Occipital lobe (tissue), 2 donors: Measurements from ENCODE around the gene THRB. TPM values are rescaled to one million over a fixed set of nuclear protein-coding genes. Genes with fewer than 3 reads are reported as not detected.

Experiments
- DNase-seq: peaks from one replicate; lab custom pipeline; 2025; lab: John Stamatoyannopoulos, UW
- total RNA-seq: library from RNA; depleted of rRNA; stranded (reverse); fragments of >200 nt; gene quantifications from one replicate; pipeline ENCODE4 v1.2.3, GENCODE V29; 2014

Gene THRB
- total RNA-seq, 1 donor from 2014 or later: 44.5 TPM

- DNase-seq: no peak
Observed at GRCh38 chr3:24382647-24383046, 112.0 kb downstream of the THRB start.

DNA sequence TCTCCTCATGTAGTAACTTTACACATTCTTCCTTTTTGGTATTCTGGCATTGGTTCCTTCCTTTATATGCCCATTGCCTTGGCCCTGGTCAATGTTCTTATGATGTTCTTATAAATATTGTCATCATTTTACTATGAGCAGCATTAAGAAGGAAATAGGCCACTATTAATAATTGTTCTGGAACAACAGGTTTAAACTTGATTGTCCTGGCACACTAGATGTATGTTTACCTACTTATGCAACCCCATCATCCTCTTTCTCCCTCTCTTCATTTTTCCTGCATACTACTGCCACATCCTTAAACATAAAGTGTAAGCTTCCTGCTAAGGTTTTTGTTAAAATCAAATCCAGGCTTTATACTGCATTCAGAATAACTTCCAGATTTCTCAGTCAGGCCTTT lies 114.7 kb downstream of the THRB start:
- no peak for DNase-seq

- no peak for DNase-seq
Observed at GRCh38 chr3:24378313-24378712, 116.3 kb downstream of the THRB start.

GRCh38 chr3:24377218-24377993 lies 117.2 kb downstream of the THRB start:
- no peak for DNase-seq

- DNase-seq: no peak
Observed at GRCh38 chr3:24375947-24376384, 118.7 kb downstream of the THRB start.

DNA sequence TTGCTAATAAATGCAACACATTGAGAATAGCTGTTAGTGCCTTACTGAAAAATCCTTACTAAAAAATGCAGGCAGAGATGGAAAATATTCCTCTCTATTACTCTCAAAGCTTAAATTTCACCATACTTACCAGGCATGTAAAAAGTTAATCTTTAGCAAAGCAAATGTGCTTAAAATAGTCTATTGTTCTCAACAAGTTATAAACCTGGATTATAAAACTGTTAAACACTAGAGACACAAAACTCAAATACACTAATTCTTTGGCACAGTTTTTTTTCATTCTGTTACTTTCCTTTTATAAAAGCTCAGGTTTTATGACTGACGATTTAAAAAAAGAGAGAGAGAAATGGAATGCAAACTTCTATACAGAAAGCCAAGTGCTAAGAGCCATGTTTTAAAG lies 119.8 kb downstream of the THRB start:
- DNase-seq: no peak

GRCh38 chr3:24373198-24373959 lies 121.3 kb downstream of the THRB start:
- DNase-seq: no peak

- DNase-seq: no peak
Observed at GRCh38 chr3:24372559-24373197, 122.0 kb downstream of the THRB start.

DNA sequence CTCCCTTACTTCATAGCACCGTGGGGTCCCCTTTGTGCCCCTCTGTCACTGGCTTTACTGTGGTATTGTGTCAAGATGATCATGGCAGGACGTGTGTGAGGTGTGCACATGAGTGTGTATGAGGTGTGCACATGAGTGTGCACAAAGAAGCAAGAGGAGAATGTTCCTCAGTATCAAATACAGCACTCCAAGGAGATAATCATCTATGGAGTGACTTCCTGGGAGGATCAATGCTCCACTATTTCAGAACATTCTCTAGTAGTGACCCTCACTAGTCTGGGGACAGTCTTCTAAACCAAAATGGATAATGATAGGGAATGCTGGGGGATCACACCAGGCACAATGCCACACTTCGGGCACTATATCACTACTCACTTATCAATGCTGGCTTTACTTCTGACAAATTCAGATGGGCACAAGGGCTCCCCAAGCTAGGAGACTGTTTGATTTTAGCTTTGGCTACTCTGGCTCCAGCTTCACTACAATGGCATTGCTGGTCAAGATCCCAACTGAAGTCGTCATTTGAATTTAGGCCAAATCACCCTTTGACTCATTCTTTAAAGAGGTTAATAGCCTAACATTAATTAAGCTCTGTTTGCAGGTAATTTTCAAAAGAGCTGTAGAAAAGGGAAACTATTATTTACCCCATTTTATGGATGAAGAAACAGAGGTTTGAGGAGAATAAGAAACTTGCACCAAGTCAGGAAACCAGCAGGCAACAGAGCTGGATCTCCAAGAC lies 124.1 kb downstream of the THRB start:
- DNase-seq: no peak

DNA sequence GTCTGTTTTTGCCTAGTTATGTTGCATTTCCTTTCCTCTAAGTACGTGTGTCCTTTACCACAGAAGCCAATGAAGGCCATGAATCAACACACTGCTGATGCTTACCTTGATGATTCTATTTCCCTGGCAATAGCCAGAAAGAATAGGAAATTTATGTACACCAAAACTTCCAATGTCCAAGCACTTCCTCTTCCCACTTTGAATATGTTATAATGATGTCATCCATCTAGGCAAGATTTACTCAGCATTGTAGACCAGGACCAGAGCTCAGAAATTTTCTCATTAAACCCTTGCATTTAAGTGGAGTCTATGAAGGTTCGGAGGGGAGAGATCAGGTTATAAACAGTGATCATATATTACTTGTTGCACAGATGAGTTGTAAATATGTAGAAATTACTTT lies 126.0 kb downstream of the THRB start:
- no peak for DNase-seq

- DNase-seq: no peak
Observed at GRCh38 chr3:24367664-24368264, 126.9 kb downstream of the THRB start.

- no peak for DNase-seq
Observed at GRCh38 chr3:24367216-24367615, 127.4 kb downstream of the THRB start.

- no peak for DNase-seq
Observed at GRCh38 chr3:24365168-24365567, 129.5 kb downstream of the THRB start.

DNA sequence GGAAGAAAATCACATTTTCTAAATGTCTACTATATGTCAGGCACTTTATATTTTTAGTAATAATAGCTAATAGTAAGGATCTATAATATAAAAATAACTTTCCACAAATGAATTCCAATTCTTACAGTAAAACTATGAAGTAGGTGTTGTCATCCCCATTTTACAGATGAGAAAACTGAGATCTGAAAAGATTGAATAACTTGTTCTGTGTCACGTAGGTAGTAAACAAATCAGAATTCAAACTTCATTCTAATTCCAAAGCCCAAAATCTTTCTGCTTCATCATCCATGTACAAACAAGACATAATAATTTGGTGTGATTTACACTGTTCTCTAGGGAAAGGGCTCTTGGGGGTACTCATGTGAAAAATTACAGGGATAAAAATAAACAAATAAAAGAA lies 130.3 kb downstream of the THRB start:
- DNase-seq: no peak

GRCh38 chr3:24363242-24363641 lies 131.4 kb downstream of the THRB start:
- DNase-seq: no peak

DNA sequence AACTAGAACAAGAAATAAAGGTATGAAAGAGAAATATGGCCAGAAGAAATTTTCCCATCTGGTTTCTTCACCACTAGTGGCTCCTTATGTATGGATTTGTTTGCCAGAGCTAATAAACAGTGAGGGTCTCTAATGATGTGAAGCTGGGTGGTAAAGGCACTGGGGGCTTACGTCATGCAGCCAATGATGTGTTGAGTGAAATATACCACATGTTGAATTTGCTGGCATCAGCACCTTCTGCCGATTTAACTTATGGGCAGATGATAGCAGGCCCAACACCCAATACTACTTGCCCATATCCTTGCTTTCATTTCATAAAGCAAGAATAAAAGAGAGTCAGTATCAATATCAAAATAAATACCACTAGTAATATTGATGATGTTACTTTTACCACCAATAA lies 133.0 kb downstream of the THRB start:
- no peak for DNase-seq

DNA sequence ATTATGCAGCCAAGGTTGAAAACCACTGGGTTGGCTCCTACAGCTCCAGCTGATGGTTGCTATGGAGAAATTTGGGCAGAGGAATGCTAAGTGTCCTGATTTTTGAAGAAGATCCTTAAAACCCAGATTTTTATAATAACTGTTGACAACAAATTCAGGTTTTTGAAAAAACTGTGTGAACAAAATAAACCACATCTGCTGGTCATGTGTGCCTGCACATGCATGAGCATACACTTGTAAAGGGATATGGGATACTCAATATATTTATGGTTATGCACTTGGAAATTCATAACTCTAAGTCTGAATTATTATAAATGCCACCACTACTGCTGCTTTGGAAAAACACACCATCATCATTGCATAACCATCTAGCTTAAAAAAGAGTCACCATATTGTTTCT lies 133.7 kb downstream of the THRB start:
- DNase-seq: no peak

DNA sequence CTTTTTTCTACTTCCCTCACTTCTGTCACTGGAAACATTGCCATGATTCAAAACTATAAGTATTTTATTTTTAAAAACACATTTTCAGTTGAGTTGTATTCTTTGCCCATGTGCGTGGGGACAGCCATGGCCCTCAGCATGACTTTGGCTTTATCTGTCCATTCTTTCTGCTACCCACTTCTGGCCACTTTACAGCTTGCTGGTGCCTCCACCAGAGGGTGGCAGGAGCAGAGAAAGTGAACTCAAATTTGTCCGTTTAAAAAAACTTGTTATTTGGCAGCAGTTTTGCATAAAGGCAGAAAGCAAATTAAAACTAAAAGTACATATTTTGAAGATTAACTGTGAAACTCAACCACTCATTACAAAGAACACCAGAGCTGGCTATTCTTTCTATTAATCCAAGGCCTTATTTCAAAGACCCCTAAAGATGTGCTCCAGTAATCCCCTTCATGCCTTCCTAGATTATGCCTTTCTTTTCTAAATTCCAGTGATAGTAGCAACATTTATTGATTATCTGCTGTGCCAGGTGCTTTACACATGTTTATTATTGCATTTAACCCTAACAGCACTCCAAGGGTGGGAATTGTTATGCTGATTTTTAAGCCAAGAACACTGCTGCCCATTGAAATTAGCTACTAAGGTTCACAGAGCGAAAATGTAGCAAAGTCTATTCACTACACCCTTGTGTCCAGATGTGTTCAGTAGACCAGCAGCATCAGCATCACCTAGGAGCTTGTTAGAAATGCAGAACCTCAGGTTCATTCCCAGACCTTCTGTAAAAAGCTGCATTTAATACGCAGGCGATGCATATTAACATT lies 134.8 kb downstream of the THRB start:
- DNase-seq: no peak

- no peak for DNase-seq
Observed at GRCh38 chr3:24359102-24359501, 135.5 kb downstream of the THRB start.

GRCh38 chr3:24357635-24358034 lies 137.0 kb downstream of the THRB start:
- no peak for DNase-seq
